ENCODE data around the gene SMIM10L2A.
"Not testable (repeated sequence)": the region's sequence is repeated elsewhere in the genome, so short reads cannot be mapped to it uniquely, and the experiment has no call there.

Gene SMIM10L2A

GRCh38 chrX:135421932-135422809, at the start of gene SMIM10L2A:
TSS of gene SMIM10L2A (plus strand) at chrX:135421944. CDS start at chrX:135422132, 188 bp downstream.
- DNase-seq (ENCODE audit: low read depth), result no peak

- DNase-seq (ENCODE audit: low read depth), result no peak
These were observed 48.4 kb upstream of the SMIM10L2A start for GRCh38 chrX:135373357-135373756.

GRCh38 chrX:135382260-135382659, 39.5 kb upstream of the SMIM10L2A start:
- no peak for DNase-seq (ENCODE audit: low read depth)

GRCh38 chrX:135383249-135383648, 38.5 kb upstream of the SMIM10L2A start:
- no peak for DNase-seq (ENCODE audit: low read depth)

- no peak for DNase-seq (ENCODE audit: low read depth)
These were observed 37.4 kb upstream of the SMIM10L2A start for GRCh38 chrX:135384161-135384836.

- DNase-seq (ENCODE audit: low read depth), result no peak
These were observed 32.9 kb upstream of the SMIM10L2A start for GRCh38 chrX:135388841-135389240.

GRCh38 chrX:135389243-135389642, 32.5 kb upstream of the SMIM10L2A start:
- DNase-seq (ENCODE audit: low read depth), result no peak

- no peak for DNase-seq (ENCODE audit: low read depth)
These were observed 32.0 kb upstream of the SMIM10L2A start for GRCh38 chrX:135389717-135390116.

GRCh38 chrX:135391734-135392133, 30.0 kb upstream of the SMIM10L2A start:
- DNase-seq (ENCODE audit: low read depth), result no peak

GRCh38 chrX:135393051-135393450, 28.7 kb upstream of the SMIM10L2A start:
- DNase-seq (ENCODE audit: low read depth), result no peak

GRCh38 chrX:135395064-135395463, 26.7 kb upstream of the SMIM10L2A start:
- no peak for DNase-seq (ENCODE audit: low read depth)

GRCh38 chrX:135396109-135396508, 25.6 kb upstream of the SMIM10L2A start:
- no peak for DNase-seq (ENCODE audit: low read depth)

GRCh38 chrX:135396566-135396965, 25.2 kb upstream of the SMIM10L2A start:
- DNase-seq (ENCODE audit: low read depth), result no peak

GRCh38 chrX:135397652-135398051, 24.1 kb upstream of the SMIM10L2A start:
- DNase-seq (ENCODE audit: low read depth), result no peak

- DNase-seq (ENCODE audit: low read depth), result no peak
These were observed 18.4 kb upstream of the SMIM10L2A start for GRCh38 chrX:135403374-135403773.

- not testable (repeated sequence) for DNase-seq (ENCODE audit: low read depth)
These were observed 15.3 kb upstream of the SMIM10L2A start for GRCh38 chrX:135406428-135406827.

- DNase-seq (ENCODE audit: low read depth), result no peak
These were observed 12.9 kb upstream of the SMIM10L2A start for GRCh38 chrX:135408794-135409193.

- DNase-seq (ENCODE audit: low read depth), result no peak
These were observed 10.7 kb upstream of the SMIM10L2A start for GRCh38 chrX:135410861-135411627.

- DNase-seq (ENCODE audit: low read depth), result no peak
These were observed 9.9 kb upstream of the SMIM10L2A start for GRCh38 chrX:135411893-135412292.

GRCh38 chrX:135416546-135416945, 5.2 kb upstream of the SMIM10L2A start:
- DNase-seq (ENCODE audit: low read depth), result no peak

- no peak for DNase-seq (ENCODE audit: low read depth)
These were observed 913 bp upstream of the SMIM10L2A start for GRCh38 chrX:135420831-135421230.

- peak; percentile 71 for DNase-seq (ENCODE audit: low read depth)
These were observed 210 bp upstream of the SMIM10L2A start for GRCh38 chrX:135421537-135421931.

- DNase-seq (ENCODE audit: low read depth), result not testable (repeated sequence)
These were observed 1.0 kb downstream of the SMIM10L2A start for GRCh38 chrX:135422810-135423168.
